M059J (cell line): ENCODE data around the gene IRF3. TPM values are rescaled to one million over a fixed set of nuclear protein-coding genes. Genes with fewer than 3 reads are reported as not detected.

ENCODE experiments used
- DNase-seq: peaks from one replicate; pipeline ENCODE4 v3.0.0-alpha.2; 2012; ENCODE audit warnings: low read depth
- total RNA-seq: library from RNA; depleted of rRNA; stranded (reverse); fragments of >200 nt; shearing (Covaris generic); gene quantifications from 2 replicates; pipeline ENCODE4 v1.2.3, GENCODE V29; 2014; rRNA removed

IRF3 gene
- 146 and 186 TPM in 2 replicates for total RNA-seq

- DNase-seq = peak; percentile 97
Observed at GRCh38 chr19:49665351-49666119, at the start of gene IRF3, which contains the start of gene BCL2L12. Gene IRF3, minus strand, starts transcription at chr19:49665857. Its CDS starts 1,019 bp downstream, at chr19:49664838. Gene BCL2L12, plus strand, starts transcription at chr19:49665933. Its CDS starts 760 bp downstream, at chr19:49666693.

GRCh38 chr19:49713236-49713845 is 47.7 kb upstream of the IRF3 start:
- DNase-seq = no peak

- no peak for DNase-seq
Observed at GRCh38 chr19:49712397-49712859, 46.8 kb upstream of the IRF3 start.

GRCh38 chr19:49710372-49710951 is 44.8 kb upstream of the IRF3 start:
- peak; percentile 87 for DNase-seq

- DNase-seq = no peak
Observed at GRCh38 chr19:49705919-49706318, 40.3 kb upstream of the IRF3 start.

- DNase-seq = no peak
Observed at GRCh38 chr19:49704888-49705642, 39.4 kb upstream of the IRF3 start.

GRCh38 chr19:49701271-49701786 is 35.7 kb upstream of the IRF3 start:
- no peak for DNase-seq

- DNase-seq = no peak
Observed at GRCh38 chr19:49700563-49700962, 34.9 kb upstream of the IRF3 start.

- DNase-seq = no peak
Observed at GRCh38 chr19:49699364-49699763, 33.7 kb upstream of the IRF3 start.

GRCh38 chr19:49696865-49697264 is 31.2 kb upstream of the IRF3 start:
- DNase-seq = no peak

GRCh38 chr19:49696115-49696514 is 30.5 kb upstream of the IRF3 start:
- DNase-seq = no peak

- no peak for DNase-seq
Observed at GRCh38 chr19:49692147-49692506, 26.5 kb upstream of the IRF3 start.

- DNase-seq = peak; percentile 79
Observed at GRCh38 chr19:49691243-49692146, 25.8 kb upstream of the IRF3 start.

GRCh38 chr19:49690656-49691242 is 25.1 kb upstream of the IRF3 start, which contains the start of gene CPT1C:
Gene CPT1C, plus strand, starts transcription at chr19:49691116. Its CDS starts 1,137 bp downstream, at chr19:49692253.
- DNase-seq = peak; percentile 91

GRCh38 chr19:49690079-49690655 is 24.5 kb upstream of the IRF3 start:
- no peak for DNase-seq

- DNase-seq = peak; percentile 31
Observed at GRCh38 chr19:49689133-49690078, 23.7 kb upstream of the IRF3 start, which contains the start of gene ADM5. Gene ADM5, plus strand, starts transcription at chr19:49689594. Its CDS starts 244 bp downstream, at chr19:49689838.

GRCh38 chr19:49688531-49689132 is 23.0 kb upstream of the IRF3 start:
- no peak for DNase-seq
